ENCODE data around the gene SH3BP4.

- TF ChIP-seq CTCF (IDR thresholded peaks at IDR 0.05; ENCODE audit: control extremely low read depth in 1 of 3, insufficient read depth in 1 of 3, low read depth in 1 of 3, low read length in 3 of 3): no peak
- TF ChIP-seq RFX5 (IDR thresholded peaks at IDR 0.05; ENCODE audit: borderline replicate concordance, low read depth, low read length): no peak
- no peak for TF ChIP-seq SIX5 (IDR thresholded peaks at IDR 0.05; ENCODE audit: low read depth, low read length)
- TF ChIP-seq BRCA1 (IDR thresholded peaks at IDR 0.05; ENCODE audit: low read depth, low read length): no peak
- TF ChIP-seq YY1 (IDR thresholded peaks at IDR 0.05; ENCODE audit: low read depth, low read length): no peak
- no peak for TF ChIP-seq EGR1 (IDR thresholded peaks at IDR 0.05; ENCODE audit: borderline replicate concordance, low read depth, low read length)
- TF ChIP-seq TBP (IDR thresholded peaks at IDR 0.05; ENCODE audit: low read depth, low read length): no peak
- TF ChIP-seq POLR2AphosphoS5 (IDR thresholded peaks at IDR 0.05; ENCODE audit: low read depth, low read length): no peak
- no peak for TF ChIP-seq SP1 (IDR thresholded peaks at IDR 0.05; ENCODE audit: low read depth, low read length)
- no peak for TF ChIP-seq HDAC6 (IDR thresholded peaks at IDR 0.05; ENCODE audit: low read depth, low read length)
Measured at GRCh38 chr2:234913208-234913626, 38.6 kb upstream of the SH3BP4 start.
